PC-3 (cell line): ENCODE data around the gene KIF20B. TPM values are rescaled to one million over a fixed set of nuclear protein-coding genes. Genes with fewer than 3 reads are reported as not detected.

Source experiments
- ATAC-seq: fragments of 200-7000 bp; cut with Tn5 transposase; 2 replicates; pipeline ENCODE4 v1.9.1; 2020; ENCODE audit warnings: mild to moderate bottlenecking, moderate library complexity
- BruUV-seq: library from RNA; stranded (reverse); fragments of 400-500 nt; replicated peaks from 2 replicates; lab custom pipeline; 2021; lab: Mats Ljungman, UMichigan
- CTCF ChIA-PET: fragments of 300-600 bp; sonication (Branson Sonifier 250); formaldehyde crosslinking; loops from one replicate; lab custom pipeline; 2022; ENCODE audit warnings: antibody characterized with exemption; lab: Charles Lee
- POLR2A ChIA-PET: fragments of 300-600 bp; sonication (Branson Sonifier 250); formaldehyde crosslinking; loops from one replicate; lab custom pipeline; 2022; ENCODE audit warnings: antibody characterized with exemption; ENCODE audit not compliant: unreplicated experiment; lab: Charles Lee
- DNase-seq: peaks from one replicate; pipeline ENCODE4 v3.0.0-alpha.2; 2015
- H2AFZ ChIP-seq: fragments of 300-600 bp; sonication (generic); 2 replicates; pipeline ENCODE4 v1.6.0; 2016; ENCODE audit warnings: antibody characterized with exemption, low read length
- H3F3A ChIP-seq: fragments of 300-600 bp; sonication (generic); one replicate; pipeline ENCODE4 v1.6.0; 2017; ENCODE audit warnings: antibody characterized with exemption, low read length, control low read depth, mild to moderate bottlenecking; ENCODE audit not compliant: unreplicated experiment
- H3K27ac ChIP-seq: fragments of 300-600 bp; sonication (generic); 2 replicates; pipeline ENCODE4 v1.5.1; 2016; ENCODE audit warnings: mild to moderate bottlenecking, low read length
- H3K27me3 ChIP-seq: fragments of 300-600 bp; sonication (generic); 2 replicates; pipeline ENCODE4 v1.6.1; 2016; ENCODE audit warnings: low read length, mixed read lengths
- H3K36me3 ChIP-seq: fragments of 300-600 bp; sonication (generic); 2 replicates; pipeline ENCODE4 v1.6.1; 2016; ENCODE audit warnings: low read depth, mixed run types, low read length, mixed read lengths
- H3K4me1 ChIP-seq: fragments of 300-600 bp; sonication (generic); 2 replicates; pipeline ENCODE4 v1.5.1; 2016; ENCODE audit warnings: low read length; ENCODE audit not compliant: insufficient read depth
- H3K4me2 ChIP-seq: fragments of 300-600 bp; sonication (generic); 2 replicates; pipeline ENCODE4 v1.6.0; 2016; ENCODE audit warnings: low read length
- H3K4me3 ChIP-seq: fragments of 300-600 bp; sonication (generic); 2 replicates; pipeline ENCODE4 v1.5.1; 2016; ENCODE audit warnings: mild to moderate bottlenecking, low read length, mixed read lengths
- H3K79me2 ChIP-seq: fragments of 300-600 bp; sonication (generic); 2 replicates; pipeline ENCODE4 v1.6.1; 2017; ENCODE audit warnings: low read length, mixed read lengths
- H3K9ac ChIP-seq: fragments of 300-600 bp; sonication (generic); 2 replicates; pipeline ENCODE4 v1.6.0; 2016; ENCODE audit warnings: mild to moderate bottlenecking, low read length
- H3K9me2 ChIP-seq: fragments of 300-600 bp; sonication (generic); replicated peaks from 2 replicates; pipeline ENCODE4 v1.6.1; 2016; ENCODE audit warnings: mixed run types, low read length, mixed read lengths
- H3K9me3 ChIP-seq: fragments of 300-600 bp; sonication (generic); 2 replicates; pipeline ENCODE4 v1.6.1; 2016; ENCODE audit warnings: low read length, mixed read lengths
- H4K20me1 ChIP-seq: fragments of 300-600 bp; sonication (generic); 2 replicates; pipeline ENCODE4 v1.6.1; 2016; ENCODE audit warnings: low read length, mixed read lengths
- CTCF ChIP-seq: fragments of 300-600 bp; sonication (generic); conservative IDR thresholded peaks from 2 replicates; pipeline ENCODE4 v1.5.1; 2017; ENCODE audit warnings: antibody characterized with exemption, low read depth, mild to moderate bottlenecking, low read length
- EZH2 ChIP-seq: fragments of 300-600 bp; sonication (generic); IDR thresholded peaks from one replicate; pipeline ENCODE4 v1.6.1; 2017; ENCODE audit warnings: antibody characterized with exemption, mild to moderate bottlenecking, low read length; ENCODE audit not compliant: unreplicated experiment
- EZH2phosphoT487 ChIP-seq: fragments of 300-600 bp; sonication (generic); IDR thresholded peaks from 2 replicates; pipeline ENCODE4 v1.6.1; 2018; ENCODE audit warnings: mild to moderate bottlenecking, antibody characterized with exemption, low read length, borderline replicate concordance
- intact Hi-C: fragments of 100-400 bp; cut with micrococcal nuclease; formaldehyde crosslinking; loops from 2 replicates; pipeline ENCODE4 v1.9.0; 2023
- total RNA-seq: library from RNA; depleted of rRNA; stranded (reverse); fragments of >200 nt; gene quantifications from 2 replicates; pipeline ENCODE4 v1.2.3, GENCODE V29; 2014

KIF20B gene
- total RNA-seq, 1 experiment from 2014 or later = 12.6 TPM

GRCh38 chr10:89738551-89739209 lies 37.3 kb downstream of the KIF20B start:
- no peak for ATAC-seq
- Histone ChIP-seq H3K36me3 (peaks cover 29% of the 10 kb centered on the region), H3K27me3 (no peaks in the 10 kb centered on the region), H3K9me3 (no peaks in the 10 kb centered on the region), H3K9me2 (no peaks in the 10 kb centered on the region), H3K4me3 (no peak overlapping the region), H3K4me1 (no peaks in the 10 kb centered on the region), H3K27ac (no peak overlapping the region), H2AFZ (no peak overlapping the region), H3K79me2 (no peaks in the 10 kb centered on the region), H4K20me1 (no peaks in the 10 kb centered on the region), H3F3A (no peaks in the 10 kb centered on the region), H3K9ac (no peak overlapping the region), H3K4me2 (no peak overlapping the region)
- POLR2A ChIA-PET = no interaction called here
- TF ChIP-seq EZH2 = no peak
- no peak for TF ChIP-seq CTCF
- no peak for TF ChIP-seq EZH2phosphoT487
- BruUV-seq = no TSS peak
- intact Hi-C loops = no loop called here
- no peak for DNase-seq
- CTCF ChIA-PET = no interaction called here

DNA sequence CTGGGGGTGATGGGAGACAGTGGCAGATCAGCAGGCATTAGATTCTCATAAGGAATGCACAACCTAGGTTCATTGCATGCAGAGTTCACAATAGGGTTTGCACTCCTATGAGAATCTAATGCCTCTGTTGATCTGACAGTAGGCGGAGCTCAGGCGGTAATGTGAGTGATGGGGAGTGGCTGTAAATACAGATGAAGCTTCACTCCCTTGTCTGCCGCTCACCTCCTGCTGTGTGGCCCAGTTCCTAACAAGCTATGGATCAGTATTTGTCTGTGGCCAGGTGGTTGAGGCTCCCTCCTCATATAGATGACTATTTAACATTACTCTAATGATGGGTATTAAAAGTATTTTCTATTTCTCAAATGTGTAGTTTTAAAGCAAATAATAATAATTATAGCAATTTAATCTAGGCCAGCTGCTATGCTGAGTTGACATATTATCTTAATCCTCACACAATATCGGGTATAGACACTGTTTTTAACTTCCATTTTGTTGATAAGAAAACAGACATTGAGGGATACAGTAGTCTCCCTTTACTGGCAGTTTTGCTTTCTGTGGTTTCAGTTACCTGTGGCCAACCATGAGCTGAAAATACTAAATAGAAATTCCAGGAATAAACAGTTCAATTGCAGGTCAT lies 39.9 kb downstream of the KIF20B start:
- H3K79me2 ChIP-seq = no peaks in the 10 kb centered on the region
- DNase-seq (no peak), ATAC-seq (no peak)
- ChIA-PET POLR2A (no interaction called here), CTCF (no interaction called here)
- H3K27me3 ChIP-seq = no peaks in the 10 kb centered on the region
- no peak overlapping the region for H2AFZ ChIP-seq
- H3K27ac ChIP-seq = no peak overlapping the region
- no peaks in the 10 kb centered on the region for H3F3A ChIP-seq
- no peaks in the 10 kb centered on the region for H3K9me3 ChIP-seq
- no peak overlapping the region for H3K9ac ChIP-seq
- TF ChIP-seq EZH2phosphoT487 (no peak), CTCF (no peak)
- no peaks in the 10 kb centered on the region for H3K4me1 ChIP-seq
- no peak overlapping the region for H3K4me2 ChIP-seq
- no peaks in the 10 kb centered on the region for H4K20me1 ChIP-seq
- no peaks in the 10 kb centered on the region for H3K9me2 ChIP-seq
- H3K4me3 ChIP-seq = no peak overlapping the region
- intact Hi-C loops = no loop called here
- peaks cover 29% of the 10 kb centered on the region for H3K36me3 ChIP-seq
- no TSS peak for BruUV-seq

GRCh38 chr10:89744026-89744425 lies 42.6 kb downstream of the KIF20B start:
- Histone ChIP-seq H3K9me2 (no peaks in the 10 kb centered on the region), H3K9me3 (no peaks in the 10 kb centered on the region), H3K4me1 (no peaks in the 10 kb centered on the region), H3K27me3 (no peaks in the 10 kb centered on the region), H3K79me2 (no peaks in the 10 kb centered on the region), H4K20me1 (no peaks in the 10 kb centered on the region), H3K4me2 (no peak overlapping the region), H3K9ac (no peak overlapping the region), H3F3A (no peaks in the 10 kb centered on the region), H2AFZ (no peak overlapping the region), H3K27ac (no peak overlapping the region), H3K36me3 (peaks cover 3% of the 10 kb centered on the region; the same call in 1 of the 2 replicates), H3K4me3 (no peak overlapping the region)
- intact Hi-C loops = no loop called here
- peak; percentile 1 for DNase-seq
- CTCF ChIA-PET = no interaction called here
- BruUV-seq = no TSS peak
- ATAC-seq = no peak
- TF ChIP-seq EZH2phosphoT487 (no peak), CTCF (no peak), EZH2 (no peak)
- POLR2A ChIA-PET = no interaction called here
